Nucleus accumbens (tissue), 56 donors: Measurements from ENCODE around the gene GPR107.

Experiments
- DNase-seq, 56 donors: peaks; one replicate each; lab custom pipeline; 2025; lab: John Stamatoyannopoulos, UW

GPR107 gene

GRCh38 chr9:130027533-130028365 lies 26.0 kb upstream of the GPR107 start:
- no peak for DNase-seq

- no peak for DNase-seq
Measured at GRCh38 chr9:130028493-130029222, 25.0 kb upstream of the GPR107 start.

- no peak for DNase-seq
Measured at GRCh38 chr9:130029223-130029973, 24.3 kb upstream of the GPR107 start.

- no peak for DNase-seq
Measured at GRCh38 chr9:130030651-130031127, 23.0 kb upstream of the GPR107 start.

GRCh38 chr9:130034570-130034969 lies 19.1 kb upstream of the GPR107 start:
- no peak for DNase-seq

- no peak for DNase-seq
Measured at GRCh38 chr9:130036099-130036498, 17.6 kb upstream of the GPR107 start.

GRCh38 chr9:130039528-130040147 lies 14.1 kb upstream of the GPR107 start:
- DNase-seq: peak in 6 of 56 donors; percentile 8 to 48 (median 16)

GRCh38 chr9:130040984-130041647 lies 12.6 kb upstream of the GPR107 start:
- DNase-seq: no peak

GRCh38 chr9:130041648-130042405 lies 11.9 kb upstream of the GPR107 start:
- peak in 23 of 56 donors; percentile 16 to 63 (median 39) for DNase-seq

- DNase-seq: peak in 20 of 56 donors; percentile 31 to 65 (median 54)
Measured at GRCh38 chr9:130042406-130042884, 11.3 kb upstream of the GPR107 start.

GRCh38 chr9:130042885-130043653 lies 10.6 kb upstream of the GPR107 start, which contains the start of gene FNBP1:
TSS of gene FNBP1 (minus strand) at chr9:130043189. CDS start at chr9:130042975, 214 bp downstream.
- DNase-seq: peak in 54 of 56 donors; percentile 9 to 90 (median 79)

GRCh38 chr9:130043654-130044623 lies 9.8 kb upstream of the GPR107 start:
- peak in 16 of 56 donors; percentile 40 to 76 (median 60) for DNase-seq

- DNase-seq: no peak
Measured at GRCh38 chr9:130045725-130046450, 7.8 kb upstream of the GPR107 start.

GRCh38 chr9:130049431-130050210 lies 4.1 kb upstream of the GPR107 start:
- no peak for DNase-seq

- no peak for DNase-seq
Measured at GRCh38 chr9:130050462-130050861, 3.2 kb upstream of the GPR107 start.
